ENCODE results near the gene DCLK1. TPM values are rescaled to one million over a fixed set of nuclear protein-coding genes. Genes with fewer than 3 reads are reported as not detected.

Gene DCLK1
- total RNA-seq, 1 experiment from 2014 or later, result not detected

- H3K9me2 ChIP-seq (replicated peaks; ENCODE audit: insufficient read depth, low read length), result no peaks in the 10 kb centered on the region
- no peaks in the 10 kb centered on the region for H3K27me3 ChIP-seq (ENCODE audit: low read length)
- no peaks in the 10 kb centered on the region for H3K36me3 ChIP-seq (ENCODE audit: insufficient read depth, low read length)
- H3K4me3 ChIP-seq (ENCODE audit: low read length), result no peak overlapping the region
- H3K4me2 ChIP-seq (ENCODE audit: low read depth, low read length, poor library complexity, severe bottlenecking), result no peak overlapping the region
- no peak for DNase-seq
- no peak overlapping the region for H3K27ac ChIP-seq (ENCODE audit: low read length)
- H2AFZ ChIP-seq (ENCODE audit: low read length), result no peak overlapping the region
- no peaks in the 10 kb centered on the region for H4K20me1 ChIP-seq (ENCODE audit: insufficient read depth, low read depth, low read length)
- H3K9ac ChIP-seq (ENCODE audit: low read length), result no peak overlapping the region
- peaks cover 3% of the 10 kb centered on the region; the same call in 1 of the 2 replicates for H3K9me3 ChIP-seq (ENCODE audit: low read length)
- H3K79me2 ChIP-seq (ENCODE audit: low read length), result no peaks in the 10 kb centered on the region
- no peaks in the 10 kb centered on the region for H3K4me1 ChIP-seq (ENCODE audit: low read length)
These were observed 84.5 kb downstream of the DCLK1 start for GRCh38 chr13:36046672-36047071.

DNA sequence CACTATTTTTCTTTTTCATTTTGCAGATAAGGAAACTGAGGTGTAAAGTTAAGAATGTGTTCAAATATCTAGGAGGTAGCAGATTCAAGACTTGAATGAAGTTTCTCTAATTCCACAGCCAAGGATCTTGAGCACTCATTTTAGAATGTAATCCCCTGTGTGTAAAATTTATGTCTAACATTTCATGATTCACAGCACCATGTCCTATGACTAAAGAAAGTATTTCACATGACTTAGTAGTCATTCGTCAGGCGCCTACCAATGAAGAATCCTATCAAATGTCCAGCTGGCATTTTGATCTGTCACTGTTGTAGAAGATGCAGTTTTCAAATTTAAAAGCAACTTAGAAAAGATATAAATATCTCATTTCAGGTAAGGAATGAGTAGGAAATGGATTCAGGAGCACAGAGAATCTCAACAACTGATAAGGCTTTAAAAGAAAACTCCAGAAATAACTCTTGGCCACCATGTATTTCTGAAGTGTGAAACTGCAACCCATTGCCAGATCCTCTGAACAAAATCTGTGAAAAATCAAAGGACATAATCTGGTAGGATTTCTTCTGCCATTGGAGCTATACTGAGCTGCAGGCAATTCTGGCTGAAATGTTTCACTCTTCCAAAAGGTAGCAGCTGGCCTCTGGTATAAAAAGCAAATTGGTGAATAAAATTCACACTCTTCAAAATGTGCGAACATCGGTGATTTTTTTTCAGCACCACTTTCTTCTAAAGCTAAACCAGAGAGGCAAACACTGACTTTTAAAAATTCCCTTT is 92.2 kb downstream of the DCLK1 start:
- H3K4me2 ChIP-seq (ENCODE audit: low read depth, low read length, poor library complexity, severe bottlenecking), result no peak overlapping the region
- no peaks in the 10 kb centered on the region for H3K27me3 ChIP-seq (ENCODE audit: low read length)
- H3K4me3 ChIP-seq (ENCODE audit: low read length), result no peak overlapping the region
- H4K20me1 ChIP-seq (ENCODE audit: insufficient read depth, low read depth, low read length), result no peaks in the 10 kb centered on the region
- H3K9me2 ChIP-seq (replicated peaks; ENCODE audit: insufficient read depth, low read length), result no peaks in the 10 kb centered on the region
- no peak overlapping the region for H3K27ac ChIP-seq (ENCODE audit: low read length)
- H2AFZ ChIP-seq (ENCODE audit: low read length), result no peak overlapping the region
- DNase-seq, result no peak
- no peaks in the 10 kb centered on the region for H3K79me2 ChIP-seq (ENCODE audit: low read length)
- no peaks in the 10 kb centered on the region for H3K36me3 ChIP-seq (ENCODE audit: insufficient read depth, low read length)
- H3K9me3 ChIP-seq (ENCODE audit: low read length), result 0 out of 2 replicates have a peak, but pooled peaks cover 3% of the 10 kb centered on the region
- H3K4me1 ChIP-seq (ENCODE audit: low read length), result no peaks in the 10 kb centered on the region
- H3K9ac ChIP-seq (ENCODE audit: low read length), result no peak overlapping the region

DNA sequence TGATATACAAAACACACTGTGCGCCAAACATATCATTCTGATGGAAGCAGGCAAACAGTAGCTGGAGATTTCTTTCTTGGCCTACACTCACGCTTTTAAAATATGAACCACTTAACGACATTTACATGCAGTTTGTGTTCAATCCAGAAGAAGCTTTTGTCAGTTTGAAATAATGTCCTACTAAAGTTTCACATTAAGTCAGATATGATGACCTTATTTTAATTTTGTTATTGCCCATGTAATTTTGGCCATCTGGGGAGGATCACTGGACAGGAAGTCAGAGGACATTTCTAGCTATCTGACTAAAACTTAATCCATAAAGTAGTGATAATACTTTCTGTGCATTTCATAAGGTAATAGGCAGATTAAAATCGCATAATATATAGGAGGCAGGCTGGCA is 98.1 kb downstream of the DCLK1 start:
- no peaks in the 10 kb centered on the region for H3K9me3 ChIP-seq (ENCODE audit: low read length)
- H3K4me3 ChIP-seq (ENCODE audit: low read length), result no peak overlapping the region
- no peaks in the 10 kb centered on the region for H3K9me2 ChIP-seq (replicated peaks; ENCODE audit: insufficient read depth, low read length)
- no peaks in the 10 kb centered on the region for H3K4me1 ChIP-seq (ENCODE audit: low read length)
- no peak overlapping the region for H3K9ac ChIP-seq (ENCODE audit: low read length)
- H4K20me1 ChIP-seq (ENCODE audit: insufficient read depth, low read depth, low read length), result no peaks in the 10 kb centered on the region
- no peak overlapping the region for H3K4me2 ChIP-seq (ENCODE audit: low read depth, low read length, poor library complexity, severe bottlenecking)
- no peak for DNase-seq
- H3K27me3 ChIP-seq (ENCODE audit: low read length), result no peaks in the 10 kb centered on the region
- no peaks in the 10 kb centered on the region for H3K36me3 ChIP-seq (ENCODE audit: insufficient read depth, low read length)
- no peak overlapping the region for H3K27ac ChIP-seq (ENCODE audit: low read length)
- no peak overlapping the region for H2AFZ ChIP-seq (ENCODE audit: low read length)
- H3K79me2 ChIP-seq (ENCODE audit: low read length), result no peaks in the 10 kb centered on the region

DNA sequence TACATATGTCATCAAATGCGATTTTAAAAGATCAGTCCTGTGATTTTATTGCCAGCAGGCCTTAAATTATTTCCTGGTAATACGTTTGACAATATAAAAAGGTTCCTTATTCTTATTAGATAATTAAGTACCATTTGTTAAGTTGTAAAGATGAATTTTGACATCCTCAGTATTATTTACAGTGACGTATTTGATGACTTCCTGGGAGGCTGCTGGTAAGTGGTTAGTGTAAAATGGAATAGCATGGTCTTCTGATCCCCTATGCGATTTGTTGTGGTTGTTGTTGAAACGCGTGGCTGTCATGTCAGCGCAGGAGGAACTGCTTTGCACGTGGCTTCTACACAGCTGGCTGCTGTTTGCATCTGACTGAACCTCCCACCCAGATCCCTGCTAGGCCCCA is 99.7 kb downstream of the DCLK1 start:
- Histone ChIP-seq H3K9ac (ENCODE audit: low read length) (no peak overlapping the region), H3K27me3 (ENCODE audit: low read length) (no peaks in the 10 kb centered on the region), H3K79me2 (ENCODE audit: low read length) (no peaks in the 10 kb centered on the region), H2AFZ (ENCODE audit: low read length) (no peak overlapping the region), H3K9me2 (replicated peaks; ENCODE audit: insufficient read depth, low read length) (no peaks in the 10 kb centered on the region), H3K27ac (ENCODE audit: low read length) (no peak overlapping the region), H3K36me3 (ENCODE audit: insufficient read depth, low read length) (no peaks in the 10 kb centered on the region), H3K4me1 (ENCODE audit: low read length) (no peaks in the 10 kb centered on the region), H4K20me1 (ENCODE audit: insufficient read depth, low read depth, low read length) (no peaks in the 10 kb centered on the region), H3K4me3 (ENCODE audit: low read length) (no peak overlapping the region), H3K9me3 (ENCODE audit: low read length) (no peaks in the 10 kb centered on the region), H3K4me2 (ENCODE audit: low read depth, low read length, poor library complexity, severe bottlenecking) (no peak overlapping the region)
- no peak for DNase-seq

- H3K79me2 ChIP-seq (ENCODE audit: low read length), result no peaks in the 10 kb centered on the region
- H3K4me3 ChIP-seq (ENCODE audit: low read length), result no peak overlapping the region
- no peaks in the 10 kb centered on the region for H4K20me1 ChIP-seq (ENCODE audit: insufficient read depth, low read depth, low read length)
- H3K27ac ChIP-seq (ENCODE audit: low read length), result no peak overlapping the region
- H3K27me3 ChIP-seq (ENCODE audit: low read length), result no peaks in the 10 kb centered on the region
- H3K4me2 ChIP-seq (ENCODE audit: low read depth, low read length, poor library complexity, severe bottlenecking), result no peak overlapping the region
- no peaks in the 10 kb centered on the region for H3K4me1 ChIP-seq (ENCODE audit: low read length)
- H3K36me3 ChIP-seq (ENCODE audit: insufficient read depth, low read length), result no peaks in the 10 kb centered on the region
- no peak overlapping the region for H3K9ac ChIP-seq (ENCODE audit: low read length)
- no peak overlapping the region for H2AFZ ChIP-seq (ENCODE audit: low read length)
- no peak for DNase-seq
- H3K9me3 ChIP-seq (ENCODE audit: low read length), result no peaks in the 10 kb centered on the region
- H3K9me2 ChIP-seq (replicated peaks; ENCODE audit: insufficient read depth, low read length), result no peaks in the 10 kb centered on the region
These were observed 100.4 kb downstream of the DCLK1 start for GRCh38 chr13:36030670-36031331.

GRCh38 chr13:36029166-36029565 is 102.0 kb downstream of the DCLK1 start:
- Histone ChIP-seq H3K79me2 (ENCODE audit: low read length) (no peaks in the 10 kb centered on the region), H2AFZ (ENCODE audit: low read length) (no peak overlapping the region), H3K27me3 (ENCODE audit: low read length) (no peaks in the 10 kb centered on the region), H3K4me3 (ENCODE audit: low read length) (no peak overlapping the region), H4K20me1 (ENCODE audit: insufficient read depth, low read depth, low read length) (no peaks in the 10 kb centered on the region), H3K4me1 (ENCODE audit: low read length) (no peaks in the 10 kb centered on the region), H3K4me2 (ENCODE audit: low read depth, low read length, poor library complexity, severe bottlenecking) (no peak overlapping the region), H3K36me3 (ENCODE audit: insufficient read depth, low read length) (no peaks in the 10 kb centered on the region), H3K27ac (ENCODE audit: low read length) (no peak overlapping the region), H3K9me3 (ENCODE audit: low read length) (no peaks in the 10 kb centered on the region), H3K9ac (ENCODE audit: low read length) (no peak overlapping the region), H3K9me2 (replicated peaks; ENCODE audit: insufficient read depth, low read length) (no peaks in the 10 kb centered on the region)
- DNase-seq, result no peak

DNA sequence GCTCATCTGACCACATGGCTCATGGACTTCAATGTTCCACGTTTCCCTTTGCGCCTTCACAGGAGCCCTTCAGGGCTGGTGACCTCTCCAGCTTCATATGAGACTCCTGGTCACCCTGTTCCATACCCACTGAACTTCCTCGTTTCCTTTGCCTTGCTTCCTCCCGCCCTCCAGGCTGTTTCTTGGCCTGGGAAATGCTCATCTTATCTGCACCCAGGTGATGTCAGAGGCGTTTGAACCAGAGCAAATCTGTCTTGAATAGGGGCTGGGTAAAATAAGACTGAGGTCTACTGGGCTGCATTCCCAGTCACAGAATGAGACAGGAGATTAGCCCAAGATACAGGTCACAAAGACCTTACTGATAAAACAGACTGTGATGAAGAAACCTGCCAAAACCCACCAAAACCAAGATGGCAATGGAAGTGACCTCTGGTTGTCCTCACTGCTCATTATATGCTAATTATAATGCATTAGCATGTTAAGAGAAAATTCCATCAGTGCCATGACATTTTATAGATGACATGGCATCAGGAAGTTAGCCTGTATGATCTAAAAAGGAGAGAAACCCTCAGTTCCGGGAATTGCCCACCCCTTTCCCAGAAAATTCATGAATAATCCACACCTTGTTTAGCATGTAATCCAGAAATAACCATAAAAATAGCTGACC is 102.7 kb downstream of the DCLK1 start:
- Histone ChIP-seq H3K9me3 (ENCODE audit: low read length) (no peaks in the 10 kb centered on the region), H2AFZ (ENCODE audit: low read length) (no peak overlapping the region), H3K4me3 (ENCODE audit: low read length) (no peak overlapping the region), H3K27me3 (ENCODE audit: low read length) (no peaks in the 10 kb centered on the region), H3K9me2 (replicated peaks; ENCODE audit: insufficient read depth, low read length) (no peaks in the 10 kb centered on the region), H3K4me1 (ENCODE audit: low read length) (no peaks in the 10 kb centered on the region), H3K79me2 (ENCODE audit: low read length) (no peaks in the 10 kb centered on the region), H3K9ac (ENCODE audit: low read length) (no peak overlapping the region), H3K36me3 (ENCODE audit: insufficient read depth, low read length) (no peaks in the 10 kb centered on the region), H4K20me1 (ENCODE audit: insufficient read depth, low read depth, low read length) (no peaks in the 10 kb centered on the region), H3K27ac (ENCODE audit: low read length) (no peak overlapping the region), H3K4me2 (ENCODE audit: low read depth, low read length, poor library complexity, severe bottlenecking) (no peak overlapping the region)
- DNase-seq, result no peak

DNA sequence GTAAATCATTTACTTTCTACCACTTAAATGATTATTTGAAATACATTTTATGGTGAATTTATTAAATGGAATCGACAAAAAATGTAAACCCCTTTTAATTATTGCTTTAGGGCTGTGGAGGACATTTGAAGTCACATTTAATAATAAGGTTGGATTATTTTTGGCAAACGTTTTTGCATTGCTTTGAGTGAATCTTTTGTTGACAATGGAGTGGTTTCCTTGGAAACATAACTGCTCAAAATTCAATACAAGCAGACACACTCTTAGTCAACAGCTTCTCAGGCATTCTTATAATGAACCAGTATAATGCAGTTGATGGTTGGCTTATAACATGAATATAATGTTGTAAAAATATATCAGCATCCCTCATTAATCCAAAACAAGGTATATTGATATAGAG is 104.7 kb downstream of the DCLK1 start:
- Histone ChIP-seq H2AFZ (ENCODE audit: low read length) (no peak overlapping the region), H3K36me3 (ENCODE audit: insufficient read depth, low read length) (no peaks in the 10 kb centered on the region), H3K27me3 (ENCODE audit: low read length) (no peaks in the 10 kb centered on the region), H3K4me1 (ENCODE audit: low read length) (no peaks in the 10 kb centered on the region), H4K20me1 (ENCODE audit: insufficient read depth, low read depth, low read length) (no peaks in the 10 kb centered on the region), H3K4me3 (ENCODE audit: low read length) (no peak overlapping the region), H3K27ac (ENCODE audit: low read length) (no peak overlapping the region), H3K79me2 (ENCODE audit: low read length) (no peaks in the 10 kb centered on the region), H3K9ac (ENCODE audit: low read length) (no peak overlapping the region), H3K4me2 (ENCODE audit: low read depth, low read length, poor library complexity, severe bottlenecking) (no peak overlapping the region), H3K9me3 (ENCODE audit: low read length) (no peaks in the 10 kb centered on the region), H3K9me2 (replicated peaks; ENCODE audit: insufficient read depth, low read length) (no peaks in the 10 kb centered on the region)
- DNase-seq, result no peak

Measured in Karpas-422 (cell line).